H9 (cell line): ENCODE measurements around the gene MIEF1. TPM values are rescaled to one million over a fixed set of nuclear protein-coding genes. Genes with fewer than 3 reads are reported as not detected.

ENCODE experiments used
- DNase-seq: peaks from one replicate; pipeline ENCODE4 v3.0.0-alpha.2; 2017
- H2AFZ ChIP-seq: one replicate; pipeline ENCODE4 v1.6.1; 2013; ENCODE audit warnings: mild to moderate bottlenecking, low read length, control low read depth, moderate library complexity
- H2AK5ac ChIP-seq: 2 replicates; pipeline ENCODE4 v1.6.1; 2013; ENCODE audit warnings: low read length, control low read depth, mixed read lengths; ENCODE audit not compliant: insufficient read length
- H2BK120ac ChIP-seq: one replicate; pipeline ENCODE4 v1.6.1; 2013; ENCODE audit warnings: low read depth, mild to moderate bottlenecking, low read length, control low read depth, inconsistent platforms; ENCODE audit not compliant: poor library complexity, severe bottlenecking
- H2BK12ac ChIP-seq: 2 replicates; pipeline ENCODE4 v1.6.1; 2013; ENCODE audit warnings: low read length, control low read depth, mixed read lengths, low read depth; ENCODE audit not compliant: insufficient read length
- H2BK15ac ChIP-seq: 2 replicates; pipeline ENCODE4 v1.6.1; 2013; ENCODE audit warnings: low read depth, low read length, control low read depth
- H2BK20ac ChIP-seq: one replicate; pipeline ENCODE4 v1.6.1; 2013; ENCODE audit warnings: low read depth, mild to moderate bottlenecking, low read length, control low read depth, inconsistent platforms; ENCODE audit not compliant: poor library complexity, severe bottlenecking
- H2BK5ac ChIP-seq: 2 replicates; pipeline ENCODE4 v1.6.1; 2013; ENCODE audit warnings: low read length, control low read depth, mixed read lengths; ENCODE audit not compliant: insufficient read length
- H3K14ac ChIP-seq: 2 replicates; pipeline ENCODE4 v1.6.1; 2013; ENCODE audit warnings: low read length, control low read depth; ENCODE audit not compliant: insufficient read depth
- H3K18ac ChIP-seq: 2 replicates; pipeline ENCODE4 v1.6.1; 2013; ENCODE audit warnings: low read depth, mild to moderate bottlenecking, mixed read lengths, low read length, control low read depth; ENCODE audit not compliant: insufficient read length
- H3K23ac ChIP-seq: 2 replicates; pipeline ENCODE4 v1.6.1; 2013; ENCODE audit warnings: low read length, control low read depth, mixed read lengths, low read depth; ENCODE audit not compliant: insufficient read length
- H3K23me2 ChIP-seq: 2 replicates; pipeline ENCODE4 v1.6.1; 2013; ENCODE audit warnings: low read depth, mild to moderate bottlenecking, mixed read lengths, low read length, control low read depth; ENCODE audit not compliant: insufficient read length, poor library complexity, severe bottlenecking
- H3K27ac ChIP-seq: 2 replicates; pipeline ENCODE4 v1.5.1; 2013; ENCODE audit warnings: low read length, control low read depth, mixed read lengths, low read depth; ENCODE audit not compliant: insufficient read length
- H3K27me3 ChIP-seq: 2 replicates; pipeline ENCODE4 v1.6.1; 2013; ENCODE audit warnings: low read length, control low read depth, inconsistent platforms; ENCODE audit not compliant: insufficient read depth
- H3K4ac ChIP-seq: 2 replicates; pipeline ENCODE4 v1.6.1; 2013; ENCODE audit warnings: low read depth, mild to moderate bottlenecking, control low read depth, inconsistent platforms, low read length, moderate library complexity
- H3K4me1 ChIP-seq: 2 replicates; pipeline ENCODE4 v1.6.1; 2013; ENCODE audit warnings: low read length, control low read depth, inconsistent platforms; ENCODE audit not compliant: insufficient read depth
- H3K4me2 ChIP-seq: 2 replicates; pipeline ENCODE4 v1.6.1; 2013; ENCODE audit warnings: low read length, control low read depth, mixed read lengths; ENCODE audit not compliant: insufficient read length, insufficient read depth
- H3K56ac ChIP-seq: 2 replicates; pipeline ENCODE4 v1.6.1; 2013; ENCODE audit warnings: low read depth, mild to moderate bottlenecking, mixed read lengths, low read length, control low read depth; ENCODE audit not compliant: insufficient read length
- H3K79me1 ChIP-seq: 2 replicates; pipeline ENCODE4 v1.6.1; 2013; ENCODE audit warnings: low read depth, mild to moderate bottlenecking, moderate library complexity, low read length, control low read depth, inconsistent platforms; ENCODE audit not compliant: insufficient read depth, poor library complexity, severe bottlenecking
- H3K79me2 ChIP-seq: 2 replicates; pipeline ENCODE4 v1.6.1; 2013; ENCODE audit warnings: low read length, control low read depth, inconsistent platforms; ENCODE audit not compliant: insufficient read depth
- H3K9ac ChIP-seq: 2 replicates; pipeline ENCODE4 v1.6.1; 2013; ENCODE audit warnings: low read length, control low read depth, mixed read lengths; ENCODE audit not compliant: insufficient read length; ENCODE audit errors: extremely low read depth
- H3K9me3 ChIP-seq: one replicate; pipeline ENCODE4 v1.6.1; 2013; ENCODE audit warnings: low read depth, low read length, inconsistent platforms; ENCODE audit not compliant: control insufficient read depth
- H3T11ph ChIP-seq: one replicate; pipeline ENCODE4 v1.6.1; 2013; ENCODE audit warnings: mild to moderate bottlenecking, low read length, control low read depth, inconsistent platforms
- H4K20me1 ChIP-seq: one replicate; pipeline ENCODE4 v1.6.1; 2013; ENCODE audit not compliant: control insufficient read depth, insufficient read length, insufficient read depth
- H4K5ac ChIP-seq: 2 replicates; pipeline ENCODE4 v1.6.1; 2013; ENCODE audit warnings: low read depth, mild to moderate bottlenecking, mixed read lengths, low read length, control low read depth; ENCODE audit not compliant: insufficient read length
- H4K8ac ChIP-seq: replicated peaks from 2 replicates; pipeline ENCODE4 v1.6.1; 2013; ENCODE audit warnings: low read length, control low read depth, mixed read lengths, low read depth; ENCODE audit not compliant: insufficient read length
- H4K91ac ChIP-seq: 2 replicates; pipeline ENCODE4 v1.6.1; 2013; ENCODE audit warnings: low read depth, mild to moderate bottlenecking, moderate library complexity, mixed read lengths, low read length, control low read depth; ENCODE audit not compliant: insufficient read length
- H3K27ac Mint-ChIP-seq, 3 experiments: 2 replicates in 2 of 3; 3 replicates in 1 of 3; pipeline ENCODE4 v1.8.0; 2020 to 2021; ENCODE audit warnings: mixed read lengths in 3 of 3, mild to moderate bottlenecking in 1 of 3, moderate library complexity in 1 of 3
- H3K27me3 Mint-ChIP-seq: 2 replicates; pipeline ENCODE4 v1.8.0; 2021; ENCODE audit warnings: low read depth, mild to moderate bottlenecking, moderate library complexity, mixed read lengths
- H3K36me3 Mint-ChIP-seq, 3 experiments: 2 replicates in 2 of 3; 3 replicates in 1 of 3; pipeline ENCODE4 v1.8.0; 2020 to 2021; ENCODE audit warnings: low read depth in 3 of 3, mixed read lengths in 3 of 3; ENCODE audit not compliant: insufficient read depth in 1 of 3
- H3K4me1 Mint-ChIP-seq, 2 experiments: 2 replicates each; pipeline ENCODE4 v1.8.0; 2020; ENCODE audit warnings: mixed read lengths in 2 of 2
- H3K4me3 Mint-ChIP-seq, 2 experiments: 2 replicates in 1 of 2; 3 replicates in 1 of 2; pipeline ENCODE4 v1.8.0; 2020 to 2021; ENCODE audit warnings: mild to moderate bottlenecking in 2 of 2, mixed read lengths in 2 of 2, moderate library complexity in 1 of 2
- H3K9me3 Mint-ChIP-seq, 2 experiments: 2 replicates in 1 of 2; 3 replicates in 1 of 2; pipeline ENCODE4 v1.8.0; 2020; ENCODE audit warnings: mild to moderate bottlenecking in 2 of 2, mixed read lengths in 2 of 2, moderate library complexity in 1 of 2
- WGBS: extraction: QIAGEN DNeasy Blood & Tissue Kit; methylation state at CpG from one replicate; pipeline ENCODE4 v1.1.7; 2013; ENCODE audit warnings: missing lambda C conversion rate, low lambda C conversion rate, mixed read lengths; ENCODE audit not compliant: insufficient read length; ENCODE audit errors: extremely low coverage; 5-methylcytosine and 5-hydroxymethylcytosine counted together
- total RNA-seq: library from RNA; stranded (reverse); gene quantifications from 2 replicates; pipeline ENCODE4 v1.2.1, GENCODE V29; 2021
- TF ChIP-seq, protein P1 (sequence below): fragments of 200-600 bp; sonication (generic); conservative IDR thresholded peaks from 3 replicates; pipeline ENCODE4 v1.8.0; 2021; ENCODE audit warnings: antibody characterized with exemption, mild to moderate bottlenecking

MIEF1 gene
- total RNA-seq, 1 experiment from 2014 or later = 32.6 TPM

DNA sequence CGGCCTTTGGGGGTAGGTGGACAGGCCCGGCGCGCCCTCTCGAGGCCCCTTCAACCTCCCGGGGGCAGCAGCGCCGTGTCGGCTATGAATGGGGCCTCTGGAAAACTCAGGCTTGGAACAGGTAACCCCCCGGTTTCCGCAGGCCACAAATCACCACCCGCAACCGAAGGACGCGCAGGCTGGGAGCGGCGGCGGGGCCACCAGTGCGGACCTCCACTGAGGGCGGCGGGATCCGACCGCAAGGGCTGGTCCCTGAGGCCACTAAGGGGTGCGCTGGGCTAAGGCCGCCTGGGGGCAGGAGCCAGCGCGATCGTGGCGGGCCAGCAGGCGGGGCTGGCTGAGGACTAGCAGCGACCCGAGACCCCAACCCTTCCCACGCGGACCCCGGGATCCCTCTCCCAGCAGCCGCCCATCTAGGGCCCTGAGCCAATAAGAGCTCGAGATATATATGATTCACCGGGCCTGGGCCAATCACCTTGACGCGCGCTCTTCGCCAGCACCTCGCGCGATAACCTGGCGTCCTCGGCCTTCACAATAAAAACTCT is 17.7 kb downstream of the MIEF1 start:
- Histone ChIP-seq H3K4me2 (peak overlapping the region; percentile 73), H4K8ac (no peak overlapping the region), H3K56ac (no peak overlapping the region), H3K14ac (peak overlapping the region; percentile 58), H3K23me2 (peaks cover 13% of the 10 kb centered on the region), H3K4me1 (no peaks in the 10 kb centered on the region; the same call in 1 of the 2 replicates), H3K18ac (peak overlapping the region; percentile 46), H3K4ac (no peak overlapping the region), H2BK120ac (no peak overlapping the region), H3T11ph (no peak overlapping the region), H3K27me3 (no peaks in the 10 kb centered on the region; the same call in 1 of the 2 replicates), H4K5ac (no peak overlapping the region), H2BK20ac (no peak overlapping the region), H3K9me3 (no peaks in the 10 kb centered on the region), H3K79me2 (peaks cover 8% of the 10 kb centered on the region; the same call in 1 of the 2 replicates), H3K9ac (peak overlapping the region; percentile 67), H2AK5ac (no peak overlapping the region), H4K91ac (no peak overlapping the region), H2BK5ac (no peak overlapping the region), H3K23ac (no peak overlapping the region), H2BK12ac (no peak overlapping the region), H4K20me1 (peaks cover 9% of the 10 kb centered on the region), H3K27ac (peak overlapping the region; percentile 75), H3K79me1 (no peaks in the 10 kb centered on the region), H2AFZ (no peak overlapping the region), H2BK15ac (no peak overlapping the region)
- Mint-ChIP-seq H3K27me3 (peaks cover 46% of the 10 kb centered on the region), H3K27ac (peak overlapping the region; percentile 100), H3K4me1 (peaks cover 25 to 26% of the 10 kb centered on the region in 2 experiments), H3K4me3 (peak overlapping the region; percentile 94 to 98), H3K9me3 (peaks cover 0 to 2% of the 10 kb centered on the region in 2 experiments; a peak in 3 of 5 replicates), H3K36me3 (peaks cover 35 to 71% (median 56%) of the 10 kb centered on the region in 3 experiments)
- DNase-seq = peak; percentile 98
- TF ChIP-seq, protein P1, sequence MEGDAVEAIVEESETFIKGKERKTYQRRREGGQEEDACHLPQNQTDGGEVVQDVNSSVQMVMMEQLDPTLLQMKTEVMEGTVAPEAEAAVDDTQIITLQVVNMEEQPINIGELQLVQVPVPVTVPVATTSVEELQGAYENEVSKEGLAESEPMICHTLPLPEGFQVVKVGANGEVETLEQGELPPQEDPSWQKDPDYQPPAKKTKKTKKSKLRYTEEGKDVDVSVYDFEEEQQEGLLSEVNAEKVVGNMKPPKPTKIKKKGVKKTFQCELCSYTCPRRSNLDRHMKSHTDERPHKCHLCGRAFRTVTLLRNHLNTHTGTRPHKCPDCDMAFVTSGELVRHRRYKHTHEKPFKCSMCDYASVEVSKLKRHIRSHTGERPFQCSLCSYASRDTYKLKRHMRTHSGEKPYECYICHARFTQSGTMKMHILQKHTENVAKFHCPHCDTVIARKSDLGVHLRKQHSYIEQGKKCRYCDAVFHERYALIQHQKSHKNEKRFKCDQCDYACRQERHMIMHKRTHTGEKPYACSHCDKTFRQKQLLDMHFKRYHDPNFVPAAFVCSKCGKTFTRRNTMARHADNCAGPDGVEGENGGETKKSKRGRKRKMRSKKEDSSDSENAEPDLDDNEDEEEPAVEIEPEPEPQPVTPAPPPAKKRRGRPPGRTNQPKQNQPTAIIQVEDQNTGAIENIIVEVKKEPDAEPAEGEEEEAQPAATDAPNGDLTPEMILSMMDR = peak; percentile 48; the same call in 2 of the 3 replicates
- WGBS = no CpG with 5 or more reads among the region's 47 CpGs
